GM12873 (cell line): Measurements from ENCODE around the gene CRACR2B.

ENCODE experiments used
- TF ChIP-seq, protein P1 (sequence below): IDR thresholded peaks from 2 replicates; pipeline ENCODE4 v1.5.1; 2012; ENCODE audit warnings: low read depth, mild to moderate bottlenecking, moderate library complexity, low read length, control low read depth; ENCODE audit not compliant: insufficient read depth; ENCODE audit errors: missing control alignments

CRACR2B gene

DNA sequence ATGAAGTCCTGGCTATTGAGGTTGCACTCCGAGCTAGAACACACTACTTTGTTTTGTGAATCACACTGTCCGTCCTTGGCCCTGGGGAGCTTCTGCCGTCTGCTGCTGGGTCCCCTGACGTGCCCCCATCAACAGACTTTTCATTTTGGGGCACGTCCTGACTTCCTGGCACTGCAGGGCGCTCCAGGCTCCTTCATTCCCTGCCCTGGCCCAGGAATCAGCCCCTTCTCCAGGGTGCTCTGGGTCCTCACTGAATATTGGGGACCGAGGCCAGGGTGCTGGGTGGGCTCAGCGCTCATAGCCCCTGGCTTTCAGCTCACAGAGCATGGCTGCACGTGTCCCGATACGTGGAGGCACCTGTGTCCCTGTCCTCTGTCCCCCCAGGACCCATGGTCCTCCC lies 37.2 kb downstream of the CRACR2B start:
- TF ChIP-seq, protein P1, sequence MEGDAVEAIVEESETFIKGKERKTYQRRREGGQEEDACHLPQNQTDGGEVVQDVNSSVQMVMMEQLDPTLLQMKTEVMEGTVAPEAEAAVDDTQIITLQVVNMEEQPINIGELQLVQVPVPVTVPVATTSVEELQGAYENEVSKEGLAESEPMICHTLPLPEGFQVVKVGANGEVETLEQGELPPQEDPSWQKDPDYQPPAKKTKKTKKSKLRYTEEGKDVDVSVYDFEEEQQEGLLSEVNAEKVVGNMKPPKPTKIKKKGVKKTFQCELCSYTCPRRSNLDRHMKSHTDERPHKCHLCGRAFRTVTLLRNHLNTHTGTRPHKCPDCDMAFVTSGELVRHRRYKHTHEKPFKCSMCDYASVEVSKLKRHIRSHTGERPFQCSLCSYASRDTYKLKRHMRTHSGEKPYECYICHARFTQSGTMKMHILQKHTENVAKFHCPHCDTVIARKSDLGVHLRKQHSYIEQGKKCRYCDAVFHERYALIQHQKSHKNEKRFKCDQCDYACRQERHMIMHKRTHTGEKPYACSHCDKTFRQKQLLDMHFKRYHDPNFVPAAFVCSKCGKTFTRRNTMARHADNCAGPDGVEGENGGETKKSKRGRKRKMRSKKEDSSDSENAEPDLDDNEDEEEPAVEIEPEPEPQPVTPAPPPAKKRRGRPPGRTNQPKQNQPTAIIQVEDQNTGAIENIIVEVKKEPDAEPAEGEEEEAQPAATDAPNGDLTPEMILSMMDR, result no peak

GRCh38 chr11:865462-866430 lies 38.0 kb downstream of the CRACR2B start:
- TF ChIP-seq, protein P1, result no peak

DNA sequence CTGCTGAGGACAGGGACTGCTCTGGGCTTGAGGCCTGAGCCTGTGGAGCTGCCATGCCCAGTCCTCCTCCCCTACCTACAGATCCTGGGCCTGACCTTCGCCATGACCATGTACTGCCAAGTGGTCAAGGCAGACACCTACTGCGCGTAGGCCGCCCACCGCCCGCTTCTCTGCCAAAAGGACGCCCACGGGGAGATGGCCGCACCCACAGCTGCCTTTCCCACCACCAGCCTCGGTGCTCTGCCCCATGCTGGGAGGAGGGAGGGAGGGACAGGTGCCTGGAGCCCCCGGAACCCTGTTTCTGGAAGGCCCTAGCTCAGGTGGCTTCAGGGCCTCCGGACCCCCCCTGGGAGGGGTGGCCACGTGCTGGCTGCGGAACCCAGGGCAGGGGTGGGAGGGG lies 38.8 kb downstream of the CRACR2B start:
- TF ChIP-seq, protein P1, result no peak

- TF ChIP-seq, protein P1, result no peak
These were observed 40.2 kb downstream of the CRACR2B start for GRCh38 chr11:867856-868358.

- TF ChIP-seq, protein P1, result no peak
These were observed 40.7 kb downstream of the CRACR2B start for GRCh38 chr11:868394-868793.

DNA sequence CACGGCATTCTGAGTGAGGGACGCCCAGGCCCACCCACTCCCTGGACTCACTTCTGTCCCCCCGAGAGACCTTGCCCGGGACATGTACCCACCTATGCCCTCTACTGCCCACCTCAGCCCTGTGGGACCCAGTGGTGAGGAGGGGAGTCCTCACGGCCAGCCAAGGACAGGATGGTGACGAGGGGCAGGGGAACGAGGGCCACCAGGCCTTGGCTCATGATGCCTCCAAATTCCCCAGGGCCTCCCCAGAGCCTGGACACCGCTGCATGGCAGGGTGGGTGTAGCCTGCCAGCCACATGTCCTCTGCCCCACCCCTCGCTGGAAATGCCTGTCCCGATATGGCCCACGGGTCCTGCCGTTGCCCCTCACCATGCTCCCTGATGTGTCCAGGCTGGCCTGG lies 41.1 kb downstream of the CRACR2B start:
- TF ChIP-seq, protein P1, result no peak

DNA sequence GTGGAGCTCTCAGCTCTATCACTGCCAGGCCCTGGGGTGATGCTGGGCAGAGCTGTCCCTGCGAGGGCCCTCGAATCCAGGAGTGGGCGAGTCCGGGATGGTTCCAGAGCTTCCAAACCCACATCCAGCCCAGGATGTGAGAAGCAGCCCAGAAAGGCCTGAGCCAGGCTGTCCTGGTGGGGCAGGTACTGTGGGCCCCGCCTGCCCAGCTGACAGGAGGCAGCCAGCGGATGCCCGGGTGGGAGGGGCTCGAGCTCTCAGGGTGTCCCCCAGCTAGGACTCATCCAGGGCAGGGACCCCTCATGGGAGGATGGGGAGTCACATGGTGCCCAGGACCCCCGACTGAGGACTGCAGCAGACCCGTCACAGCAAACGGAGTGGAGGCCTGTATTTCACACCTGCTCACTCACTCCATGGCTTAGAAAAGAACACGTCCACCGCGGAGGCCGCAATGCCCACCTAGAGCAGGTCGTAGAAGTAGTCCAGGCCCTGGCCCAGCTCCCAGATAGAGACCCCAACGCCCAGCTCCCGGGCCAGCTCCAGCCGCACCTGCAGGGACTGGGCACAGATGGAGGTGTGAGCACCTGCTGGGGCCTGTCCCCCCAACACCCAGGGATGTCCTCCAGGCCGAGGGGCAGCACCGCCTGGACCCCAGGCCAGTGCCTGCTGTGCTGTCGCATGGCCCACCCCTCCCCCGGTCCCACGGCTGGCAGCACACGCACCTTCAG lies 41.8 kb downstream of the CRACR2B start:
- TF ChIP-seq, protein P1, result no peak
